Panc1 (cell line): Measurements from ENCODE around the gene PRELID3B.

ENCODE experiments used
- POLR2AphosphoS5 ChIP-seq: IDR thresholded peaks from 2 replicates; pipeline ENCODE4 v1.6.1; 2012; ENCODE audit warnings: mild to moderate bottlenecking, low read depth, low read length, moderate library complexity
- TF ChIP-seq, protein P1 (sequence below): fragments of 450-650 bp; IDR thresholded peaks from 2 replicates; pipeline ENCODE4 v1.5.1; 2017; ENCODE audit warnings: mild to moderate bottlenecking
- TF ChIP-seq, protein P2 (sequence below), 2 experiments: IDR thresholded peaks; 2 replicates each; pipeline ENCODE4 v1.6.1; 2011 to 2012; ENCODE audit warnings: low read depth in 2 of 2, control low read depth in 1 of 2, low read length in 1 of 2, mild to moderate bottlenecking in 1 of 2, moderate library complexity in 1 of 2; ENCODE audit not compliant: insufficient read depth in 1 of 2

DNA sequence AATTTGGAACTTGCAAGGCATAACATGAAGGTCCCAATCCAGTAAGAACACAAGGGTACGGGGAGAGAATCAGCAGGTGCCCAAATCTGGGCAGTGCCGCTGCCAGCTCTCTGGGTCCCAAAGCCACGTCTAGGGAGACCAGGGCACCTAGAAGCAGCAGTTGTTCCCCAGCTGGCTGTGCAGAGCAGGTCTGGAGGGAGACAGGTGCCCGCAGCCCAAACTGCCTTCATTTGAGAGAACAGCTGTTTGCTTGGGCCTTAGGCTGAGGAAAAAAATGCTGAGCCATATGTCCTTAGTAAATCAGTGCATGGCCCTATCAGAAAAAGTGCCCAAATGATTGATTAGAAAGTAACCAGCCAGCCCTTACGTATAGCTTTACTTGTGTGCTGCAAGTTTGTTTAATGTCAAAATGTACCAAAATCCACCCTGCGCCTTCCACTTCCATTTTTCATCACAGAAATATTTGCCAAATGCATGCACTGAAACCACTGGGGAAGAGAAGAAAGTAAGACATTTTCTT, 9.1 kb upstream of the PRELID3B start:
- TF ChIP-seq, protein P1, sequence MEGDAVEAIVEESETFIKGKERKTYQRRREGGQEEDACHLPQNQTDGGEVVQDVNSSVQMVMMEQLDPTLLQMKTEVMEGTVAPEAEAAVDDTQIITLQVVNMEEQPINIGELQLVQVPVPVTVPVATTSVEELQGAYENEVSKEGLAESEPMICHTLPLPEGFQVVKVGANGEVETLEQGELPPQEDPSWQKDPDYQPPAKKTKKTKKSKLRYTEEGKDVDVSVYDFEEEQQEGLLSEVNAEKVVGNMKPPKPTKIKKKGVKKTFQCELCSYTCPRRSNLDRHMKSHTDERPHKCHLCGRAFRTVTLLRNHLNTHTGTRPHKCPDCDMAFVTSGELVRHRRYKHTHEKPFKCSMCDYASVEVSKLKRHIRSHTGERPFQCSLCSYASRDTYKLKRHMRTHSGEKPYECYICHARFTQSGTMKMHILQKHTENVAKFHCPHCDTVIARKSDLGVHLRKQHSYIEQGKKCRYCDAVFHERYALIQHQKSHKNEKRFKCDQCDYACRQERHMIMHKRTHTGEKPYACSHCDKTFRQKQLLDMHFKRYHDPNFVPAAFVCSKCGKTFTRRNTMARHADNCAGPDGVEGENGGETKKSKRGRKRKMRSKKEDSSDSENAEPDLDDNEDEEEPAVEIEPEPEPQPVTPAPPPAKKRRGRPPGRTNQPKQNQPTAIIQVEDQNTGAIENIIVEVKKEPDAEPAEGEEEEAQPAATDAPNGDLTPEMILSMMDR: no peak
- no peak for TF ChIP-seq POLR2AphosphoS5
- TF ChIP-seq, protein P2, sequence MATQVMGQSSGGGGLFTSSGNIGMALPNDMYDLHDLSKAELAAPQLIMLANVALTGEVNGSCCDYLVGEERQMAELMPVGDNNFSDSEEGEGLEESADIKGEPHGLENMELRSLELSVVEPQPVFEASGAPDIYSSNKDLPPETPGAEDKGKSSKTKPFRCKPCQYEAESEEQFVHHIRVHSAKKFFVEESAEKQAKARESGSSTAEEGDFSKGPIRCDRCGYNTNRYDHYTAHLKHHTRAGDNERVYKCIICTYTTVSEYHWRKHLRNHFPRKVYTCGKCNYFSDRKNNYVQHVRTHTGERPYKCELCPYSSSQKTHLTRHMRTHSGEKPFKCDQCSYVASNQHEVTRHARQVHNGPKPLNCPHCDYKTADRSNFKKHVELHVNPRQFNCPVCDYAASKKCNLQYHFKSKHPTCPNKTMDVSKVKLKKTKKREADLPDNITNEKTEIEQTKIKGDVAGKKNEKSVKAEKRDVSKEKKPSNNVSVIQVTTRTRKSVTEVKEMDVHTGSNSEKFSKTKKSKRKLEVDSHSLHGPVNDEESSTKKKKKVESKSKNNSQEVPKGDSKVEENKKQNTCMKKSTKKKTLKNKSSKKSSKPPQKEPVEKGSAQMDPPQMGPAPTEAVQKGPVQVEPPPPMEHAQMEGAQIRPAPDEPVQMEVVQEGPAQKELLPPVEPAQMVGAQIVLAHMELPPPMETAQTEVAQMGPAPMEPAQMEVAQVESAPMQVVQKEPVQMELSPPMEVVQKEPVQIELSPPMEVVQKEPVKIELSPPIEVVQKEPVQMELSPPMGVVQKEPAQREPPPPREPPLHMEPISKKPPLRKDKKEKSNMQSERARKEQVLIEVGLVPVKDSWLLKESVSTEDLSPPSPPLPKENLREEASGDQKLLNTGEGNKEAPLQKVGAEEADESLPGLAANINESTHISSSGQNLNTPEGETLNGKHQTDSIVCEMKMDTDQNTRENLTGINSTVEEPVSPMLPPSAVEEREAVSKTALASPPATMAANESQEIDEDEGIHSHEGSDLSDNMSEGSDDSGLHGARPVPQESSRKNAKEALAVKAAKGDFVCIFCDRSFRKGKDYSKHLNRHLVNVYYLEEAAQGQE (IDR thresholded peaks at IDR 0.05; ENCODE audit: insufficient read depth in 1 of 2, low read depth in 2 of 2, low read length in 1 of 2): no peak
